PC-9 (cell line): ENCODE data around the gene ROMO1. TPM values are rescaled to one million over a fixed set of nuclear protein-coding genes. Genes with fewer than 3 reads are reported as not detected.
"Not testable (repeated sequence)": the region's sequence is repeated elsewhere in the genome, so short reads cannot be mapped to it uniquely, and the experiment has no call there.

Source experiments
- BruUV-seq: library from RNA; stranded (reverse); fragments of 400-500 nt; replicated peaks from 2 replicates; lab custom pipeline; 2021; lab: Mats Ljungman, UMichigan
- CTCF ChIA-PET: fragments of 300-600 bp; sonication (Branson Sonifier 250); formaldehyde crosslinking; loops from one replicate; lab custom pipeline; 2022; ENCODE audit warnings: antibody characterized with exemption; lab: Charles Lee
- POLR2A ChIA-PET: fragments of 300-600 bp; sonication (Branson Sonifier 250); formaldehyde crosslinking; loops from one replicate; lab custom pipeline; 2022; ENCODE audit warnings: antibody characterized with exemption; ENCODE audit not compliant: unreplicated experiment; lab: Charles Lee
- DNase-seq, 2 experiments: peaks; one replicate each; pipeline versions ENCODE4 v3.0.0 to v3.0.0-alpha.2; 2015 to 2022; ENCODE audit warnings: mixed read lengths in 1 of 2
- H2AFZ ChIP-seq: fragments of 200-600 bp; sonication (generic); 2 replicates; pipeline ENCODE4 v1.8.1; 2017; ENCODE audit warnings: antibody characterized with exemption
- H3F3A ChIP-seq: fragments of 200-600 bp; sonication (generic); 2 replicates; pipeline ENCODE4 v1.8.1; 2017; ENCODE audit warnings: antibody characterized with exemption, mild to moderate bottlenecking, low read depth; ENCODE audit not compliant: insufficient read depth
- H3K27ac ChIP-seq: fragments of 200-600 bp; sonication (generic); 2 replicates; pipeline ENCODE4 v1.6.1; 2016; ENCODE audit warnings: mixed run types
- H3K27me3 ChIP-seq: fragments of 200-600 bp; sonication (generic); 2 replicates; pipeline ENCODE4 v1.6.1; 2016; ENCODE audit warnings: low read depth, mixed run types; ENCODE audit not compliant: insufficient read depth
- H3K36me3 ChIP-seq: fragments of 200-600 bp; sonication (generic); 2 replicates; pipeline ENCODE4 v1.6.1; 2016; ENCODE audit warnings: low read depth, mixed run types
- H3K4me1 ChIP-seq: fragments of 200-600 bp; sonication (generic); replicated peaks from 2 replicates; pipeline ENCODE4 v1.6.1; 2016; ENCODE audit warnings: mixed run types; ENCODE audit not compliant: insufficient read depth
- H3K4me2 ChIP-seq: fragments of 200-600 bp; sonication (generic); 2 replicates; pipeline ENCODE4 v1.6.1; 2017; ENCODE audit warnings: mixed run types
- H3K4me3 ChIP-seq: fragments of 200-600 bp; sonication (generic); 2 replicates; pipeline ENCODE4 v1.6.1; 2016; ENCODE audit warnings: mixed run types
- H3K79me2 ChIP-seq: fragments of 200-600 bp; sonication (generic); 2 replicates; pipeline ENCODE4 v1.6.1; 2017; ENCODE audit warnings: low read depth, mixed run types
- H3K9me2 ChIP-seq: fragments of 200-600 bp; sonication (generic); 2 replicates; pipeline ENCODE4 v1.8.1; 2017; ENCODE audit warnings: mild to moderate bottlenecking; ENCODE audit not compliant: insufficient read depth
- H3K9me3 ChIP-seq: fragments of 200-600 bp; sonication (generic); 2 replicates; pipeline ENCODE4 v1.8.1; 2016; ENCODE audit warnings: low read depth; ENCODE audit not compliant: insufficient read depth
- H4K20me1 ChIP-seq: fragments of 200-600 bp; sonication (generic); 2 replicates; pipeline ENCODE4 v1.8.1; 2017; ENCODE audit not compliant: insufficient read depth
- EZH2 ChIP-seq: fragments of 200-600 bp; sonication (generic); IDR thresholded peaks from 2 replicates; pipeline ENCODE4 v1.8.0; 2017; ENCODE audit warnings: antibody characterized with exemption, low read depth
- intact Hi-C: fragments of 100-400 bp; cut with micrococcal nuclease; formaldehyde crosslinking; loops from one replicate; pipeline ENCODE4 v1.10.0; 2022; ENCODE audit not compliant: unreplicated experiment
- total RNA-seq: library from RNA; stranded (reverse); gene quantifications from 2 replicates; pipeline ENCODE4 v1.2.3, GENCODE V29; 2021
- TF ChIP-seq, protein P1 (sequence below): fragments of 200-600 bp; sonication (generic); conservative IDR thresholded peaks from 2 replicates; pipeline ENCODE4 v1.6.1; 2017; ENCODE audit warnings: mixed run types, antibody characterized with exemption, mild to moderate bottlenecking, moderate library complexity

Gene ROMO1
- total RNA-seq, 1 experiment from 2014 or later = 175 TPM

DNA sequence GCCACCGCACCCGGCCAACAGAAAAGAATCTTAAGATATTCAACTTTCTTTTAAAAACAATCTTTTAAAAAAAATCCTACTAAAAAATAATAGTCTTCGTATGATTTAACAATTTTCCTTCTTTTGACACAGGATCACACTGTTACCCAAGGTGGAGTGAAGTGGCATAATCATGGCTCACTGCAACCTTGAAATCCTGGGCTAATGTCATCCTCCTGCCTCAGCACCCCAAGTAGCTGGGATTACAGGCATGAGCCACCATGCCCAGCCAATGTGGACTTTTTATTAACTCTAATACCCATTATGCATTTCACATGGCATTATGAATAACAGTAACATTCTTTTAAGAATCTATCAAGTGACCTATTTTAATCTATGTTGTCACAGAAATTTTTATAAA, 22.0 kb downstream of the ROMO1 start:
- CTCF ChIA-PET = no interaction called here
- POLR2A ChIA-PET = interaction anchor here (0.7 kb wide), 1 partner anchor 1060 kb away, joined by 3 read pairs; no protein-coding TSS in a partner anchor
- intact Hi-C loops = no loop called here

DNA sequence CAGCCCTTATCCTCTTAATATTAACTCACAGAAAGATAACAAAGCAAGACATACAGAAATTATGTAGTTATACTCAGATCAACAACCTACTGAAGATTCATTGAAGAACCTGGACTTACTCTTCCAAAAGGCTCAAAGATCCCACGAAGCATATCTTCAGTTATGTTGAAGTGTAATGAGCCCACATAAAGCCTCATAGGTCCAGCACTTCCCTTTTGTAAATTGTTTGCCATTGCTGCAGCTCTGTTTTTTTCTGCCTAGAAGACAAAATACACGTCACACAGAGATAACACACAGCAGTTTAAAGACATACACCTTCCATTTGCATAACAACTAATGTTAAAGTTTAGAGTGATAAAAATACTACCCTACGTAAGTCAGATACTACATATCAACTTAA, 22.4 kb downstream of the ROMO1 start:
- H3K4me1 ChIP-seq = no peaks in the 10 kb centered on the region
- H3K4me2 ChIP-seq = no peak overlapping the region
- H4K20me1 ChIP-seq = peaks cover 99% of the 10 kb centered on the region
- H3K27me3 ChIP-seq = no peaks in the 10 kb centered on the region
- H3K9me2 ChIP-seq = no peaks in the 10 kb centered on the region
- H2AFZ ChIP-seq = no peak overlapping the region
- TF ChIP-seq, protein P1, sequence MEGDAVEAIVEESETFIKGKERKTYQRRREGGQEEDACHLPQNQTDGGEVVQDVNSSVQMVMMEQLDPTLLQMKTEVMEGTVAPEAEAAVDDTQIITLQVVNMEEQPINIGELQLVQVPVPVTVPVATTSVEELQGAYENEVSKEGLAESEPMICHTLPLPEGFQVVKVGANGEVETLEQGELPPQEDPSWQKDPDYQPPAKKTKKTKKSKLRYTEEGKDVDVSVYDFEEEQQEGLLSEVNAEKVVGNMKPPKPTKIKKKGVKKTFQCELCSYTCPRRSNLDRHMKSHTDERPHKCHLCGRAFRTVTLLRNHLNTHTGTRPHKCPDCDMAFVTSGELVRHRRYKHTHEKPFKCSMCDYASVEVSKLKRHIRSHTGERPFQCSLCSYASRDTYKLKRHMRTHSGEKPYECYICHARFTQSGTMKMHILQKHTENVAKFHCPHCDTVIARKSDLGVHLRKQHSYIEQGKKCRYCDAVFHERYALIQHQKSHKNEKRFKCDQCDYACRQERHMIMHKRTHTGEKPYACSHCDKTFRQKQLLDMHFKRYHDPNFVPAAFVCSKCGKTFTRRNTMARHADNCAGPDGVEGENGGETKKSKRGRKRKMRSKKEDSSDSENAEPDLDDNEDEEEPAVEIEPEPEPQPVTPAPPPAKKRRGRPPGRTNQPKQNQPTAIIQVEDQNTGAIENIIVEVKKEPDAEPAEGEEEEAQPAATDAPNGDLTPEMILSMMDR = no peak
- TF ChIP-seq EZH2 = no peak
- DNase-seq = no peak
- H3K27ac ChIP-seq = no peak overlapping the region
- no TSS peak for BruUV-seq
- H3K4me3 ChIP-seq = no peak overlapping the region
- peaks cover 84% of the 10 kb centered on the region for H3K36me3 ChIP-seq
- H3K9me3 ChIP-seq = no peaks in the 10 kb centered on the region
- intact Hi-C loops = no loop called here
- ChIA-PET POLR2A (no interaction called here), CTCF (no interaction called here)
- peaks cover 91% of the 10 kb centered on the region for H3K79me2 ChIP-seq
- H3F3A ChIP-seq = peaks cover 94% of the 10 kb centered on the region

More for the DNA sequence above, 22.0 kb downstream of the ROMO1 start:
- peaks cover 99% of the 10 kb centered on the region for H4K20me1 ChIP-seq
- no peak for TF ChIP-seq EZH2
- TF ChIP-seq, protein P1 = no peak
- H3K4me3 ChIP-seq = no peak overlapping the region
- H3K36me3 ChIP-seq = peaks cover 84% of the 10 kb centered on the region
- no peak overlapping the region for H2AFZ ChIP-seq
- H3K79me2 ChIP-seq = peaks cover 91% of the 10 kb centered on the region
- H3K9me3 ChIP-seq = no peaks in the 10 kb centered on the region
- BruUV-seq = no TSS peak
- H3K27ac ChIP-seq = no peak overlapping the region
- H3F3A ChIP-seq = peaks cover 94% of the 10 kb centered on the region
- no peak overlapping the region for H3K4me2 ChIP-seq
- H3K27me3 ChIP-seq = no peaks in the 10 kb centered on the region
- DNase-seq = no peak
- no peaks in the 10 kb centered on the region for H3K9me2 ChIP-seq
- H3K4me1 ChIP-seq = no peaks in the 10 kb centered on the region

DNA sequence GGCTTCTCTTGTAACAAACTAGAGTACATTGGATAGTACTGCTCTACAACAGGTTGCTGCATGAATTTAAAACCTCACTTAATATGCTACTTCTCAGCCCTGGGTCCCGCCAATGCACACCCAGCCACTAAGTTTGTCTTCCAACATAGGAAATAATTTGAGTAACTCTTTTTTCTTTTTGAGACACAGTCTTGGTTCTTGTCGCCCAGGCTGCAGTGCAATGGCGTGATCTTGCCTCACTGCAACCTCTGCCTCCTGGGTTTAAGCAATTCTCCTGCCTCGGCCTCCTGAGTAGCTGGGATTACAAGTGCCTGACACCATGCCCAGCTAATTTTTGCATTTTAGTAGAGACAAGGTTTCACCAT, 24.1 kb downstream of the ROMO1 start:
- H3K4me2 ChIP-seq, DNase-seq, POLR2A ChIA-PET, CTCF ChIA-PET, H3K27ac ChIP-seq, H2AFZ ChIP-seq, H3K9me3 ChIP-seq, H3K27me3 ChIP-seq, H3K4me1 ChIP-seq, H3K4me3 ChIP-seq, BruUV-seq, intact Hi-C loops, H3K9me2 ChIP-seq: not testable (repeated sequence)
- Histone ChIP-seq H4K20me1 (peaks cover 98% of the 10 kb centered on the region), H3K79me2 (peaks cover 94% of the 10 kb centered on the region), H3F3A (peaks cover 94% of the 10 kb centered on the region), H3K36me3 (peaks cover 80% of the 10 kb centered on the region)

DNA sequence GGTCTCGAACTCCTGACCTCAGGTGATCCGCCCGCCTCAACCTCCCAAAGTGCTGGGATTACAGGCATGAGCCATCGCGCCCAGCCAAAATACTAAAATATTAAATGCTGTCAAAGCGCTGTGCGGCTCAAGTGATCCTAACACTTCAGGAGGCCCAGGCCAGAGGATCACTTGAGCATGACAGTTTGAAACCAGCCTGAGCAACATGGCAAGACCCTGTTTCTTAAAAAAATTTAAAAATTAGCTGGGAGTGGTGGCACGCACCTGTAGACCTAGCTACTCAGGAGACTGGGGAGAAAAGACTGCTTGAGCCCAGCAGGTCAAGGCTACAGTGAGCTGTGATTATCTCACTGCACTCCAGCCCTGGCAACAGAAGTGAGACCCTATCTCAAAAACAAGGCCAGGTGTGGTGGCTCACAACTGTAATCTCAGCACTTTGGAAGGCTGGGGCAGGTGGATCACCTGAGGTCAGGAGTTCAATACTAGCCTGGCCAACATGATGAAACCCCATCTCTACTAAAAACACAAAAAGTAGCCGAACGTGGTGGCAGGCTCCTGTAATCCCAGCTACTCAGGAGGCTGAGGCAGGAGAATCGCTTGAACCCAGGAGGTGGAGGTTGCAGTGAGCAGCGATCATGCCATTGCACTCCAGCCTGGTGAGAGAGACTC, 24.6 kb downstream of the ROMO1 start:
- H3K4me2 ChIP-seq, CTCF ChIA-PET, H2AFZ ChIP-seq, H3K27me3 ChIP-seq, H3K4me1 ChIP-seq, H3K9me3 ChIP-seq, H3K9me2 ChIP-seq, POLR2A ChIA-PET, H3K27ac ChIP-seq, H3K4me3 ChIP-seq, intact Hi-C loops, DNase-seq, BruUV-seq: not testable (repeated sequence)
- peaks cover 78% of the 10 kb centered on the region for H3K36me3 ChIP-seq
- peaks cover 96% of the 10 kb centered on the region for H3K79me2 ChIP-seq
- H4K20me1 ChIP-seq = peaks cover 98% of the 10 kb centered on the region
- peaks cover 88% of the 10 kb centered on the region for H3F3A ChIP-seq
